OCI-M2 (cell line): ENCODE results near the gene HLF.
"Not testable (repeated sequence)": the region's sequence is repeated elsewhere in the genome, so short reads cannot be mapped to it uniquely, and the experiment has no call there.

Experiments used
- DNase-seq: peaks from one replicate; lab custom pipeline; 2025; ENCODE audit not compliant: unreplicated experiment; lab: John Stamatoyannopoulos, UW

The HLF gene

DNA sequence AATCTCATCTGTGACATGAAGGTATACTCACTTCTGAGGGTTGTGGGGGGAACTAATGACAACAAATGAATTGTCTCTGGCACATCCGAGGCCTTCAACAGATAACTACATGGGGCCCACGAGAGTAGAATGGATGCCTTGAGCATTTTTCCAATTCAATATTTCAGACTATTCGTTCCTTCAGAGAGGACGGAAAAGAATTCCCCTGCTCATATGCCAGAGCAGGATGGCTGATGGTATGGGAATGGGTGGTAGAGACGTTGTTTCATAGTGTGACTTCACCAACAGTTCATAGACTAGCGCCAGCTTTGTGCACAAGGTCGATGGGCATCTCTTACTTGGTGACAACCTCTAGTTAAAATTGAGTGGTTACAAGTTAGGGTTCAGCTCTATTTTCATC, 61.3 kb downstream of the HLF start:
- no peak for DNase-seq

GRCh38 chr17:55327225-55328088, 62.7 kb downstream of the HLF start:
- no peak for DNase-seq

DNA sequence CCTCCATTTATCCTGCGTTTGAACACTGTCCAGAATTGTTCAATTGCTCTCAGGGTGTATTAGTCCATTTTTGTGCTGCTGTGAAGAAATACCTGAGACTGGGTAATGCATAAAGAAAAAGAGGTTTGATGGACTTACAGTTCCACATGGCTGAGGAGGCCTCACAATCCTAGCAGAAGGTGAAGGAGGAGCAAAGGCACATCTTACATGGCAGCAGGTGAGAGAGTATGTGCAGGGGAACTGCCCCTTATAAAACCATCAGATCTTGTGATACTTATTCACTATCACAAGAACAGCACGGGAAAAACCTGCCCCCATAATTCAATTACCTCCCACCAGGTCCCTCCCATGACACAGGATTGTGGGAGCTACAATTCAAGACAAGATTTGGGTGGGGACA, 63.8 kb downstream of the HLF start:
- DNase-seq = not testable (repeated sequence)

DNA sequence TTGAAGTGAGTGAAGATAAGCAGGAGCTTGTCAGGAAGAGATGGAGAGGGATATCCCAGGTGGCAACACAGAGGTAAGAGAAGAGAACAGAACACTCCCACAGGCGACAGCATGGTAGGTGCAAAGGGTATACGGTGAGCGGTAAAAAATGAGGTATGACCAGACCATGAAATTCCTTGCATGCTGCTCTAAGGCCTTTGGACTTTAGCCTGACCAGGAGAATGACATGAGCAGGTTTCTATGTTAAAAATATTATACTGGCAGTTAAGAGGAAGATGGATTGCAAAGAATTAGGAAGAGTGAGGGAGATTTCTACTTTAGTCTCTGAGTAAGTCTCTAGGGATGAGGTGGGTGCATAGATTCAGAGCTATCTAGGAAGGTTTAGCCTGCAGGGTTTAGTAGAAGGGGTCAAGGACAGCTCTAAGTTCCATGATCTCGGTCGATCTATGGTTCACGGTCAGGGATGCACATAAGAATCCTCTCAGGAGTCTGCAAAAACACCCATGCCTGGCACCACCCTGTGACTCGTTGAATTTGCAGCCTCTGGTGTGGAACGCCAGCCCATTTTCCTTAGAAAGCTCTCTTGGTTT, 65.7 kb downstream of the HLF start:
- no peak for DNase-seq

DNA sequence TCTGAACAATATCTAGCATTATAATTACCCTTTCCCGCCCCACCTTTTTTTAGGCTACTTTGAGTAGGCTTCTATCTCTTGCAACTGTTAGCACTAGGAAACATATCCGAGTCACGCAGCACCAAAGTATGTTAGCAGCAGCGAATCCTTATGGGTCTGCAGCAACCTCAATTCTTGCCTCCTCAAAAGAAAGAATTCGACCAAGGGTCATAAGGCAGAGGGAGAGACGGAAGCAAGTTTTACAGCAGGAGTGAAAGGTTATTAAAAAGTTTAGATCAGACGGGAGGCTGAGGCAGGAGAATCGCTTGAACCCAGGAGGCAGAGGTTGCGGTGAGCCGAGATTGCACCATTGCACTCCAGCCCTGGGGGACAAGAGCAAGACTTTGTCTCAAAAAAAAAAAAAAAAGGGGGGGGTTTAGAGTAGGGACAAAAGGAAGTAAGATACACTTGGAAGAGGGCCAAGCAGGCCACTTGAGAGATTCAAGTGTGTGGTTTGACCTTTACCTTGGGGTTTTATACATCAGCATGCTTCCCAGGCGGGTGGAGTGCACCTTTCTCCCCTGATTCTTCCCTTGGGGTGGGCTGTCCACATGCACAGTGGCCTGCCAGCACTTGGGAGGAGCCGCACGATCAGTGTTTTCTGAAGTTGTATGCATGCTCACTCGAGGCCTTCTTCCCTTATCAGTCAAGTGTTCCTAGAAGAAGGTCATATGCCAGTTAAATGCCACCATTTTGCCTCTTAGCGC, 67.7 kb downstream of the HLF start:
- no peak for DNase-seq

- no peak for DNase-seq
These were observed 69.5 kb downstream of the HLF start for GRCh38 chr17:55334285-55334684.

GRCh38 chr17:55334881-55335540, 70.3 kb downstream of the HLF start:
- DNase-seq = no peak

GRCh38 chr17:55335625-55336024, 70.9 kb downstream of the HLF start:
- no peak for DNase-seq

GRCh38 chr17:55336426-55336825, 71.7 kb downstream of the HLF start:
- no peak for DNase-seq

DNA sequence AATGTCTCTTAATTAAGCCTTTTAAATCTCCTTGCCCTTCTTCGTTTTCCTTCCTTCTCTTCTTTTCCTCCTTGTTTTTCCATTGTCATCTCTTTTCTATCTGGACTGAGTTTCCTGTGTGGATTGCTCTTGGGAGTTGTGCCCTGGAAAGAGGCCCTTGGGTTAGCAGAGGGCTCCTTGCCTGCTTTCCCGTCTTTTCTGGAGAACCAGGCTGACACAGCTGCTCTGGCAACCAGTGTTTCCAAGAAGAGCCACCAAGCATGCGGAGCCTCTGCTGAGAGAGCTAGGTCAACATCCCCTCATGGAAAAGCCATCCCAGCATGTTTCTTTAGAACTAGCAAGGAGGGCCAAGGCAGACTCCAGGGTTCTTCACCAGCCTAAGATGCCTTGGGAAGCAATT, 75.4 kb downstream of the HLF start:
- no peak for DNase-seq

DNA sequence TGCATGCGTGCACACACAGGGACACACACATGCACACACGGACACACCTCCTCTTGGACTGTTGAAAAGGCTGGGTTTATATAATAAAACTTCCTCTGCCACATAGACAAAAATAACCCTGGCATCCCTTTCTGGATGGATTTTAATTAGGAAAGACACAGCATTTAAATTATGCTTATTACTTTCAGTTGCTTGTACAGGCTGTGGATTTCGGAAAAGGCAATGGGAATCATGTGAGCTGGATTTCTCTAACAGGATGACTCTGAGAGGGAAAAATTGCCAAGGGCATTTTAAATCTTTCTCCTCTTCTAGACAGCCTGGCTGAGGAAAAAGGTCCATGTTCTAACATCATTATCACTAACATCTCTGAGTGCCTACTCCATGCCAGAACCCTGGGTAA, 75.9 kb downstream of the HLF start:
- DNase-seq = no peak

- no peak for DNase-seq
These were observed 76.7 kb downstream of the HLF start for GRCh38 chr17:55341432-55341831.

DNA sequence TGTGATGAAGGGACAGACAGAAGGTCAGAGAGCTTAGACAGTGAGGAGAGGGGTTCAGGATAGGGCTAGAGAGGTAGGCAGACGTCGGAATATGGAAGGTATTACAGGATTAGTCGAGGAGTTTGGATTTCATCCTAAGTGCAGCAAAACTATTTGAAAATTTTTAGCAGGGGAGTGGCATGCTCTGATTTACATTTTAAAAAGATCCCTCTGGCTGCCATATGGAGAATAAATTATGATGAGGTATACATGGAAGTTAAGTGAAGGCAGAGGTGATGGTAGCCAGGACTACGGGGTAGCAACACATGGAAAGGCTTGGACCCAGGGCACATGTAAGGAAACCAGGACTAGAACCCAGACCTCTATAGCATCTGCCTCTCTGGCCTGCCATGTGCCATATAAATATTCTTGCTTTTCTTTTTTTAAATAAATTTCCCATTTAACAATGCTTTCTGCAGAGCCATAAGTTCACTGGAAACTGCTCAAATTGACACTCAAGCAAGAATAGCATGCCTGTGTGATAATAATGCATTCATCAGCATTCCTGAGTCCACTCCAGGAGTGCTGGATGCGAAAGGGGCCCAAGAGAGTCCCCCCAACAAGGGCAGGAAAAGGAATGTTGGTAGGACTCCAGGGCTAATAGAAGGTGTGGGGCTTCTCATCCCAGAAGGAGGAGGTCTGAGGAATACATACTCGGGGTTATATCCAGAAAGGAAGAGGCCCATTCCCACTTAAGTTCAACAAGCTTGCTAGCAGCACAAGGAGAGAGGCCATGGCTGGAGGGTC, 78.2 kb downstream of the HLF start:
- DNase-seq = no peak

DNA sequence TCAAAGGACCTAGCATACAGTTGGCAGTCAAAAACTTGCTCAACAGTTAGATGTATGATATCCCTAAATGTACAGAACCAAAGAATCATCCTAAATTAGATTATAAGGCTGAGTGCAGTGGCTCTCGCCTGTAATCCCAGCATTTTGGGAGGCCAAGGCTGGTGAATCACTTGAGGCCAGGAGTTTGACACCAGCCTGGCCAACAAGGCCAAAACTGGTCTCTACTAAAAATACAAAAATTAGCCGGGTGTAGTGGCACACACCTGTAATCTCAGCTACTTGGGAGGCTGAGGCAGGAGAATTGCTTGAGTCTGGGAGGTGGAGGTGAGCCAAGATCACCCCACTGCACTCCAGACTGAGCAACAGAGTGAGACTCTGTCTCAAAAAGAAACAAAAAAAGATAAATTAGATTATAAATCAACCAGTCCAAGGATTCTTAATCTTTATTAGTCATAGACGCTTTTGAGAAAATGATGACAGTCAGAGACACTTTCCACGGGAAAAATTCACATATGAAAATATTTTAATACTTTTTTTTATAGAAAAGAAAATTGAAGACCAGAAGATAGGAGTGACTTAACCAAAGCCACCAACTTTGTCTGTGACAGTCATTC, 79.2 kb downstream of the HLF start:
- no peak for DNase-seq

- no peak for DNase-seq
These were observed 79.8 kb downstream of the HLF start for GRCh38 chr17:55344514-55344997.

DNA sequence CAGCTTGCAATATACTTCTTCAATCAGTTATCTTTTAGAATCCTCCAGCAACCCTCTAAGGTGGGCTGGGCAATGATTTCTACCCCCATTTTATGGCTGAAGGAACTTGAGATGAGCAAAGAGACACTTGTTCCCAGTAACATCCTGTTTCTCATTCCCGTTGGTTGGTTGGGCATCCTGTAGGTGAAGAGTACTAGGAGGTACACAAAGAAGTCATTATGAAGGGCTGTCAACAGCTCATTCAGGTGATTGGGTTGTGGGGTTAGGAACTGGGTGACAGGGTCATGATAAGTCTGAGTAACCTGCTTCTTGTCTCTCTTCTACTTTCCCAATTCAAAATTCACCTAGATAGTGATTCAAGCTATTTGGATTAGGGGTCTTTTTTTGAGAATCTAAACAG, 80.4 kb downstream of the HLF start:
- no peak for DNase-seq

GRCh38 chr17:55346658-55347057, 81.9 kb downstream of the HLF start:
- no peak for DNase-seq

DNA sequence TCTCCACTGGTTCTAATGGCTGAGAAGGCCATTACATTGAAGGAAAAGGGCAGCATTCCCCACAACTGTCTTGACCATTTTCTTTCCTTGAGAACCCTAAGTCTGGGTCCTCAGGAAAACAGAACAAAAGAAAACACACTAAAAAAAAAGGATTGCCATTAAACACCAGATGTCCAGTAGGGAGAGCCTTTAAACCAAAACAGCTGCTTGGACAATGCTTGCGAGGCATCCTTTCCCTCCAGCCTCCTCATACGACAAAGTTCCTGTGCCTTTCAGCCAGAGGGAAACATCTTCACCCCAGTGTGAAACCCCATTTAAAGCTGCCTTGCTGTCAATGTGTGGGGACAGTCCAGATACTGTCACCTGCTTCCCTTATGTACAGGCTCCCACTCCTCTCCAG, 82.6 kb downstream of the HLF start:
- no peak for DNase-seq

DNA sequence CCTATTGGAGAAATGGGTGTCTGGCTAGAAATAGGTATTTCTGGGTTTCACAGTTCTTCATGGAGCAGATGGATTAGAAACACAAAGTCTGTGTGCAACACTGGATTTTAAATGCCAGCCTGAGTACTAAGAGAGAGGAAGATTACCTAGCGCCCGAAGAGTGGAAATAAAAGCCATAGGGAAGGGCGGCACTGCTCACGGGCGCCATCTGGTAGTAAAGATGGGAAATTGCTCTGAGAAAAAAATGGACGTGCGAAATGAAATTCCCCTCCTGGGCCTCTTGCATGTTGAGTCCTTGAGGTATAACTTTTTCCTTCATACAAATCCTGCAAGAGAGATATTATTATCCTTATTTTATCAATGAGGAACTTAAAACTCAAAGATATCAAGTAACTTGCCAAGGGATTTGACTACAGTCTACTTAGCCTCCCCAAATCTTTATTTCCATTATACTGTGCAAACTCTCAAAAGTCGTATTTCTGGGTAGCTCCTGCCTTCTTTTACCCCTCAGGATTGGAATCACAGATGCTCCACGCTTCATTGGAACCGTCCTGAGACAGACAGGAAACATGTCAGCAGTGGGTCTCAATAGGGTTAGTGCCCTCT, 84.1 kb downstream of the HLF start:
- no peak for DNase-seq

- no peak for DNase-seq
These were observed 86.1 kb downstream of the HLF start for GRCh38 chr17:55350825-55351205.
